Stimulated activated CD4-positive, alpha-beta T cell treated with anti-CD3 and anti-CD28 coated beads, TNF-alpha, amount 100 ng/mL, for 4 hours (primary cell): ENCODE results near the gene PSMF1.
"Not testable (repeated sequence)": the region's sequence is repeated elsewhere in the genome, so short reads cannot be mapped to it uniquely, and the experiment has no call there.

Experiments
- DNase-seq, 3 experiments: peaks; one replicate each; pipeline ENCODE4 v3.0.0-alpha.2; 2020; ENCODE audit warnings: low read depth in 3 of 3

PSMF1 gene

DNA sequence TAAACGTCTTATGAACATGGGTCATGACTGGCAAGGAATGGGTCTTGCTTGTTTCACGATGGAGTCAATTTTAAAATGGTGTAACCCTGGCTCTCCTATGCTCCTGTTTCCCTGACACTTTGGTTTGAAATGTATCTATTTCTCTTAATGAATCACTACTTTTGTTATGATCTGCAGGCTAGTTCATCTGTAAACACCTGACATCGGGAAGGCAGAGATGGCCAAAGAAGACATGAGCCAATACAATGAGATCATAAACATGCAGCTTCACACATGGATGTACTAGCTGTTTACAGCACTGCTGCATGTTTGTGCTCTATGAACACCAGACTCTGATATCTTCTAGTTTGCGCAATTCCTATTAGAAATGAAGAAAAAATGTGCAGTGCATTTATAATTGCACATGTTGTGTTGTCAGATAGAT, 96.4 kb downstream of the PSMF1 start:
- no peak for DNase-seq

DNA sequence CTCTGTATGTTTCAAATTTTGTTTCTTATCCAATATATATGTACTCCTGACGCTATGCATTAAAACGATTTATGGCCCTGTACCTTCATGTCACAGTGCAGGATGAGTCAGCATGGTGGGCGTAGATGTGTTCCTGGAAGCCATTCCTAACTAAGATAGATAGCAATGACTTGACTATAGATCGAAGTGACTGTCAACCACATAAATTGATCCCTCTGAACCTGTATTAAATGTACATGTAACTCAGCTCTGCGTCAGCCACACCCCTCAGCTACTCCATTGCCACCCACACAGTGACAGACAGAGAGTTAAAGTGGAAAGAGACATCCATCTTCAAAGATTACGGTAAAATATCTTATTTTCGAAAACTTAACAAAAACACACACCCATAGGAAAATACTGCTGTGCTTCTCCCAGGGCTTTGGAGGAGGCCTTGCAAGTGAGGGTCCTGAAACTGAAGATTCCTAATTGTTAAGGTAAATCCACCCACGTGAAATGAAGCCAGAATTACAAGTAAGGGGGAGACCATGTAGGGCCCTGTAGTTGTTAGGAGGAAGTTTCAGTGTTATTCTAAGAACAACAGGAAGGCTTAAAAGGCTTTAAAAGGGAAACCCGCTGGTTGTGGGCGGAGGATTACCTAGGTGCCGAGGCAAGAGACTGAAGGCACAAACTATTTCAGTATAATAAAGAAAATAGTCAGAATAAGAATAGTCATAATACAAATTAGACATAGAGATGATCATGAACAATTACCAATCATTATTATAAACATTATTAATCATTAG, 97.2 kb downstream of the PSMF1 start:
- peak; percentile 18 to 33 (median 29) for DNase-seq

DNA sequence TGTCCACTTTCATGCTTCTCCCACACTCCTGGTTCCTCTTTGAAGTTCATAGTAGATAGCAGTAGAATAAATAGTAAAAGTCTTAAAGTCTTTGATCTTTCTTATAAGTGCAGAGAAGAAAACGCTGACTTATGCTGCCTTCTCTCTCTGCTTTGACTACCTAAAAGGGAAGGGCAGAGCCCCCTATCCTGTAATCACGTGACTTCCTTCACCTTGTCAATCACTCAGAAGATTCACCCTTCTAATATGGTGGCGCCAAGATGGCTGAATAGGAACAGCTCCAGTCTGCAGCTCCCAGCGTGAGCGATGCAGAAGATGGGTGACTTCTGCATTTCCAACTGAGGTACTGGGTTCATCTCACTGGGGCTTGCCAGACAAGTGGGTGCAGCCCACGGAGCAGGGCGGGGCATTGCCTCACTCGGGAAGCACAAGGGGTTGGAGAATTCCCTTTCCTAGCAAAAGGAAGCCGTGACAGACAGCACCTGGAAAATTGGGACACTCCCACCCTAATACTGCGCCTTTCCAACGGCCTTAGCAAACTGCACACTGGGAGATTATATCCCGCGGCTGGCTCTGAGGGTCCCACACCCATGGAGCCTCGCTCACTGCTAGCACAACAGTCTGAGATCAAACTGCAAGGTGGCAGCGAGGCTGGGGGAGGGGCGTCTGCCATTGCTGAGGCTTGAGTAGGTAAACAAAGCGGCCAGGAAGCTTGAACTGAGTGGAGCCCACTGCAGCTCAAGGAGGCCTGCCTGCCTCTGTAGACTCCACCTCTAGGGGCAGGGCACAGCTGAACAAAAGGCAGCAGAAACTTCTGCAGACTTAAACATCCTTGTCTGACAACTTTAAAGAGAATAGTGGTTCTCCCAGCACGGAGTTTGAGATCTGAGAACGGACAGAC, 98.4 kb downstream of the PSMF1 start:
- not testable (repeated sequence) for DNase-seq
